ENCODE results near the gene GIMAP2. TPM values are rescaled to one million over a fixed set of nuclear protein-coding genes. Genes with fewer than 3 reads are reported as not detected.

Gene GIMAP2
- polyA plus RNA-seq, 3 donors, result 45.6 to 63.8 (median 47.0) TPM

DNA sequence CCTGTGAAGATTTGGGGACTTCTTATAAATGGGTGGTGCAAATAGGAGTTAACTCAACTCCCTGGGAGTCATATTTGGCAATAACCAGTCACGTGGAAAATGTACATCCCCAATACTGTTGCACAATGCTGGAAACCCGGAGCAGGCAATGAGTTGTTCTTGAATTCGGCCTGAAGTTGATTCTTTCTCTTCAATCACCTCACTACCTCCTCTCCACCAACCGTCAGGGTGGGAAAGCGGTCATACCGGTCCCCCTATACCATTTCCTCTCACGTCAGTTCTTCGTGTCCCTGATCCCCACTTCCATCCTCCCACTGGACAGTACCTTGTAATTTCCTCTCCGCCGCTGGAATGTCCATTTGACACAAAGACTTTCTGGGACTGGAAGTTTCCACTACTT is 54.5 kb downstream of the GIMAP2 start:
- H3K4me1 Mint-ChIP-seq, result peaks cover 75% of the 10 kb centered on the region
- intact Hi-C loops (cut with micrococcal nuclease), result no loop called here

DNA sequence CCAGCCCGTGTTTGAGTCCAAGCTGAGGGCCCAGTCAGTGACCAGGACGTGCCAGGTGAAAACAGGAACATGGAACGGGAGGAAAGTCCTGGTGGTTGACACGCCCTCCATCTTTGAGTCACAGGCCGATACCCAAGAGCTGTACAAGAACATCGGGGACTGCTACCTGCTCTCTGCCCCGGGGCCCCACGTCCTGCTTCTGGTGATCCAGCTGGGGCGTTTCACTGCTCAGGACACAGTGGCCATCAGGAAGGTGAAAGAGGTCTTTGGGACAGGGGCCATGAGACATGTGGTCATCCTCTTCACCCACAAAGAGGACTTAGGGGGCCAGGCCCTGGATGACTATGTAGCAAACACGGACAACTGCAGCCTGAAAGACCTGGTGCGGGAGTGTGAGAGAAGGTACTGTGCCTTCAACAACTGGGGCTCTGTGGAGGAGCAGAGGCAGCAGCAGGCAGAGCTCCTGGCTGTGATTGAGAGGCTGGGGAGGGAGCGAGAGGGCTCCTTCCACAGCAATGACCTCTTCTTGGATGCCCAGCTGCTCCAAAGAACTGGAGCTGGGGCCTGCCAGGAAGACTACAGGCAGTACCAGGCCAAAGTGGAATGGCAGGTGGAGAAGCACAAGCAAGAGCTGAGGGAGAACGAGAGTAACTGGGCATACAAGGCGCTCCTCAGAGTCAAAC is 56.9 kb downstream of the GIMAP2 start:
- H3K27ac Mint-ChIP-seq, result no peak overlapping the region
- no peak overlapping the region for H3K9ac ChIP-seq (ENCODE audit: insufficient read depth, low read length, poor library complexity, severe bottlenecking)
- H3K4me3 Mint-ChIP-seq, result peak overlapping the region in 1 of 2 donors; percentile 37
- H3K36me3 Mint-ChIP-seq, result peaks cover 58 to 60% of the 10 kb centered on the region in 2 donors
- TF ChIP-seq, protein P1, sequence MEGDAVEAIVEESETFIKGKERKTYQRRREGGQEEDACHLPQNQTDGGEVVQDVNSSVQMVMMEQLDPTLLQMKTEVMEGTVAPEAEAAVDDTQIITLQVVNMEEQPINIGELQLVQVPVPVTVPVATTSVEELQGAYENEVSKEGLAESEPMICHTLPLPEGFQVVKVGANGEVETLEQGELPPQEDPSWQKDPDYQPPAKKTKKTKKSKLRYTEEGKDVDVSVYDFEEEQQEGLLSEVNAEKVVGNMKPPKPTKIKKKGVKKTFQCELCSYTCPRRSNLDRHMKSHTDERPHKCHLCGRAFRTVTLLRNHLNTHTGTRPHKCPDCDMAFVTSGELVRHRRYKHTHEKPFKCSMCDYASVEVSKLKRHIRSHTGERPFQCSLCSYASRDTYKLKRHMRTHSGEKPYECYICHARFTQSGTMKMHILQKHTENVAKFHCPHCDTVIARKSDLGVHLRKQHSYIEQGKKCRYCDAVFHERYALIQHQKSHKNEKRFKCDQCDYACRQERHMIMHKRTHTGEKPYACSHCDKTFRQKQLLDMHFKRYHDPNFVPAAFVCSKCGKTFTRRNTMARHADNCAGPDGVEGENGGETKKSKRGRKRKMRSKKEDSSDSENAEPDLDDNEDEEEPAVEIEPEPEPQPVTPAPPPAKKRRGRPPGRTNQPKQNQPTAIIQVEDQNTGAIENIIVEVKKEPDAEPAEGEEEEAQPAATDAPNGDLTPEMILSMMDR (IDR thresholded peaks at IDR 0.05), result no peak
- peaks cover 0 to 3% (median 0%) of the 10 kb centered on the region in 3 donors for H3K27me3 Mint-ChIP-seq (ENCODE audit: low read depth in 3 of 3)
- H3K79me2 ChIP-seq (ENCODE audit: insufficient read depth, low read length), result peaks cover 30% of the 10 kb centered on the region
- H3K9me3 Mint-ChIP-seq, result peaks cover 1 to 8% (median 3%) of the 10 kb centered on the region in 7 donors
- H3K27me3 ChIP-seq (ENCODE audit: control insufficient read depth in 2 of 2, insufficient read depth in 2 of 2, low read length in 2 of 2), result no peaks in the 10 kb centered on the region
- H3K9me3 ChIP-seq (replicated peaks in 1 of 2; ENCODE audit: control insufficient read depth in 1 of 2, insufficient read depth in 1 of 2, low read length in 2 of 2), result no peaks in the 10 kb centered on the region
- H2AFZ ChIP-seq (ENCODE audit: insufficient read depth, low read depth, low read length, poor library complexity, severe bottlenecking), result no peak overlapping the region
- intact Hi-C loops (cut with micrococcal nuclease), result no loop called here
- peaks cover 67% of the 10 kb centered on the region for H3K4me1 Mint-ChIP-seq
- 88% methylated on average over 10 of the region's 14 CpGs for WGBS (ENCODE audit: insufficient coverage)
- peaks cover 26 to 34% of the 10 kb centered on the region in 2 donors for H3K4me1 ChIP-seq (ENCODE audit: control insufficient read depth in 1 of 2, insufficient read depth in 2 of 2, low read length in 2 of 2)
- H3K4me2 ChIP-seq (replicated peaks; ENCODE audit: extremely low read depth, low read length, poor library complexity, severe bottlenecking), result no peak overlapping the region
- H4K20me1 ChIP-seq (ENCODE audit: insufficient read depth, low read length), result peaks cover 73% of the 10 kb centered on the region
- no peak overlapping the region for H3K27ac ChIP-seq (ENCODE audit: low read depth in 1 of 2, low read length in 2 of 2)
- peak in 1 of 3 donors; percentile 20 for DNase-seq
- no peak overlapping the region for H3K4me3 ChIP-seq (replicated peaks in 1 of 3; ENCODE audit: low read depth in 2 of 3, low read length in 3 of 3)
- H3K36me3 ChIP-seq (replicated peaks in 1 of 2; ENCODE audit: control insufficient read depth in 1 of 2, insufficient read depth in 2 of 2, low read length in 2 of 2), result peaks cover 43 to 50% of the 10 kb centered on the region in 2 donors

More for the DNA sequence above, 54.5 kb downstream of the GIMAP2 start:
- Mint-ChIP-seq H3K27ac (peak overlapping the region in 5 of 7 donors; percentile 39 to 75 (median 66)), H3K27me3 (ENCODE audit: low read depth in 3 of 3) (peaks cover 0 to 3% (median 0%) of the 10 kb centered on the region in 3 donors), H3K36me3 (peaks cover 51 to 53% of the 10 kb centered on the region in 2 donors), H3K4me3 (peak overlapping the region; percentile 68 to 86), H3K9me3 (peaks cover 0 to 8% (median 3%) of the 10 kb centered on the region in 7 donors)
- H2AFZ ChIP-seq (ENCODE audit: insufficient read depth, low read depth, low read length, poor library complexity, severe bottlenecking), result no peak overlapping the region
- WGBS (ENCODE audit: insufficient coverage), result 65% methylated on average over 6 of the region's 10 CpGs
- no peaks in the 10 kb centered on the region for H3K27me3 ChIP-seq (ENCODE audit: control insufficient read depth in 2 of 2, insufficient read depth in 2 of 2, low read length in 2 of 2)
- H3K79me2 ChIP-seq (ENCODE audit: insufficient read depth, low read length), result peaks cover 33% of the 10 kb centered on the region
- no peak overlapping the region for H3K9ac ChIP-seq (ENCODE audit: insufficient read depth, low read length, poor library complexity, severe bottlenecking)
- H4K20me1 ChIP-seq (ENCODE audit: insufficient read depth, low read length), result peaks cover 68% of the 10 kb centered on the region
- DNase-seq, result peak; percentile 52 to 94 (median 67)
- H3K27ac ChIP-seq (ENCODE audit: low read depth in 1 of 2, low read length in 2 of 2), result peak overlapping the region in 1 of 2 donors; percentile 89
- TF ChIP-seq, protein P1 (IDR thresholded peaks at IDR 0.05), result no peak
- peak overlapping the region; percentile 88 for H3K4me2 ChIP-seq (replicated peaks; ENCODE audit: extremely low read depth, low read length, poor library complexity, severe bottlenecking)
- peak overlapping the region; percentile 2 to 92 (median 87) for H3K4me3 ChIP-seq (replicated peaks in 1 of 3; ENCODE audit: low read depth in 2 of 3, low read length in 3 of 3)
- peaks cover 32 to 46% of the 10 kb centered on the region in 2 donors for H3K4me1 ChIP-seq (ENCODE audit: control insufficient read depth in 1 of 2, insufficient read depth in 2 of 2, low read length in 2 of 2)
- H3K9me3 ChIP-seq (replicated peaks in 1 of 2; ENCODE audit: control insufficient read depth in 1 of 2, insufficient read depth in 1 of 2, low read length in 2 of 2), result no peaks in the 10 kb centered on the region
- H3K36me3 ChIP-seq (replicated peaks in 1 of 2; ENCODE audit: control insufficient read depth in 1 of 2, insufficient read depth in 2 of 2, low read length in 2 of 2), result peaks cover 43 to 47% of the 10 kb centered on the region in 2 donors

Other genes starting within 250 kb of the GIMAP2 start
- gene GIMAP8, start 235.1 kb upstream of the GIMAP2 start, polyA plus RNA-seq, result 10 to 100 TPM; 12.0 to 26.8 (median 22.5) TPM
- gene GIMAP7, start 170.8 kb upstream of the GIMAP2 start, polyA plus RNA-seq, result 100 to 1,000 TPM in 1 of 3 donors, 10 to 100 TPM in 2; 26.2 to 115 (median 54.5) TPM
- 100 to 1,000 TPM in 2 of 3 donors, 10 to 100 TPM in 1; 37.3 to 269 (median 167) TPM for gene GIMAP4, start 118.3 kb upstream of the GIMAP2 start, polyA plus RNA-seq
- gene GIMAP6, start 53.3 kb upstream of the GIMAP2 start, polyA plus RNA-seq, result 10 to 100 TPM; 16.2 to 70.2 (median 57.0) TPM
- gene GIMAP1, start 30.9 kb downstream of the GIMAP2 start, polyA plus RNA-seq, result 10 to 100 TPM; 10.9 to 19.6 (median 11.4) TPM
- gene GIMAP5, start 51.7 kb downstream of the GIMAP2 start, polyA plus RNA-seq, result 10 to 100 TPM; 13.4 to 17.1 (median 14.4) TPM
- 1,000 to 10,000 TPM in 1 of 3 donors, 100 to 1,000 TPM in 1, 10 to 100 TPM in 1; 30.6 to 1,279 (median 415) TPM for gene TMEM176B, start 114.7 kb downstream of the GIMAP2 start, polyA plus RNA-seq
- gene TMEM176A, start 115.1 kb downstream of the GIMAP2 start, polyA plus RNA-seq, result 100 to 1,000 TPM in 2 of 3 donors, 10 to 100 TPM in 1; 14.1 to 285 (median 129) TPM
- gene AOC1, start 166.8 kb downstream of the GIMAP2 start, polyA plus RNA-seq, result under 1 TPM in 2 of 3 donors, not detected in 1; 0.16 to 0.31 TPM

All from CD14-positive monocyte (primary cell).